HG03196 (cell line): ENCODE data around the gene SYNGR2.
"Not testable (repeated sequence)": the region's sequence is repeated elsewhere in the genome, so short reads cannot be mapped to it uniquely, and the experiment has no call there.

Experiments
- ATAC-seq: cut with Tn5 transposase; IDR thresholded peaks from one replicate; pipeline ENCODE4 v1.9.1; 2021; ENCODE audit not compliant: unreplicated experiment

SYNGR2 gene

DNA sequence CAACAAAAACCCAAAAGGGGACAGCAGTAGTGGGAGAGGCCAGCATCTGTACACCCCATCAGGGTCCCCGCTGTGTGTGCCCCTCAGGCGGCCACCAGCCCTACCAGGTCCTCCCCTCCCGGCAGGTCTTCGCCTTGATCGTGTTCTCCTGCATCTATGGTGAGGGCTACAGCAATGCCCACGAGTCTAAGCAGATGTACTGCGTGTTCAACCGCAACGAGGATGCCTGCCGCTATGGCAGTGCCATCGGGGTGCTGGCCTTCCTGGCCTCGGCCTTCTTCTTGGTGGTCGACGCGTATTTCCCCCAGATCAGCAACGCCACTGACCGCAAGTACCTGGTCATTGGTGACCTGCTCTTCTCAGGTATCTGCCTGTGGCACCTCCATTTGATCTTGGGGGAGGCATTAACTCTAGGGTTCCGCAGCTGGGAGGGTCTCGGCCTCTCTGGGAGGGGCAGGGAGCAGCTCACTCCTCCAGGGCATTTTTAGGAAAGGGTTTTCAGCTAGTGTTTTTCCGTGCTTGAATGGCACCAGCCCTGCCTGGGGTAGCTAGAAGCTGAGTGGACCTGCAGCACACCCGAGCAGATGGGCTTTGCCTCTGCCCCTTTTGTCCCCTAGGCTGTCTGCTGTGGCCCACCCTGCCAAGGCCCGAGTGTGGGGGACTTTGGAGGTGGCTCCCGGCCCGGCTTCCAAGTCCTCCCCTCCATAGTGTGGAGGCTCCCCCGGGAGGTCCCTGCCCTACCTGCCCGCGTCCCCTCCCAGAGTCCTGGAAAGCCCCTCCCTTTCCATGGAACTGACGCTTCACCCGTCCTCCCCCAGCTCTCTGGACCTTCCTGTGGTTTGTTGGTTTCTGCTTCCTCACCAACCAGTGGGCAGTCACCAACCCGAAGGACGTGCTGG is 2.6 kb downstream of the SYNGR2 start:
- ATAC-seq: no peak

DNA sequence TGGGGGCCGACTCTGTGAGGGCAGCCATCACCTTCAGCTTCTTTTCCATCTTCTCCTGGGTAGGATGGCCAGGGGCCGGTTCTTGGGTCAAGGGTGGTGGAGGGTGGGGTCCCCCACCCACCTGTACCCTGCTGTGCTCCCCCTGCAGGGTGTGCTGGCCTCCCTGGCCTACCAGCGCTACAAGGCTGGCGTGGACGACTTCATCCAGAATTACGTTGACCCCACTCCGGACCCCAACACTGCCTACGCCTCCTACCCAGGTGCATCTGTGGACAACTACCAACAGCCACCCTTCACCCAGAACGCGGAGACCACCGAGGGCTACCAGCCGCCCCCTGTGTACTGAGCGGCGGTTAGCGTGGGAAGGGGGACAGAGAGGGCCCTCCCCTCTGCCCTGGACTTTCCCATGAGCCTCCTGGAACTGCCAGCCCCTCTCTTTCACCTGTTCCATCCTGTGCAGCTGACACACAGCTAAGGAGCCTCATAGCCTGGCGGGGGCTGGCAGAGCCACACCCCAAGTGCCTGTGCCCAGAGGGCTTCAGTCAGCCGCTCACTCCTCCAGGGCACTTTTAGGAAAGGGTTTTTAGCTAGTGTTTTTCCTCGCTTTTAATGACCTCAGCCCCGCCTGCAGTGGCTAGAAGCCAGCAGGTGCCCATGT is 3.3 kb downstream of the SYNGR2 start:
- not testable (repeated sequence) for ATAC-seq

GRCh38 chr17:78172249-78173051 is 4.1 kb downstream of the SYNGR2 start:
- no peak for ATAC-seq

DNA sequence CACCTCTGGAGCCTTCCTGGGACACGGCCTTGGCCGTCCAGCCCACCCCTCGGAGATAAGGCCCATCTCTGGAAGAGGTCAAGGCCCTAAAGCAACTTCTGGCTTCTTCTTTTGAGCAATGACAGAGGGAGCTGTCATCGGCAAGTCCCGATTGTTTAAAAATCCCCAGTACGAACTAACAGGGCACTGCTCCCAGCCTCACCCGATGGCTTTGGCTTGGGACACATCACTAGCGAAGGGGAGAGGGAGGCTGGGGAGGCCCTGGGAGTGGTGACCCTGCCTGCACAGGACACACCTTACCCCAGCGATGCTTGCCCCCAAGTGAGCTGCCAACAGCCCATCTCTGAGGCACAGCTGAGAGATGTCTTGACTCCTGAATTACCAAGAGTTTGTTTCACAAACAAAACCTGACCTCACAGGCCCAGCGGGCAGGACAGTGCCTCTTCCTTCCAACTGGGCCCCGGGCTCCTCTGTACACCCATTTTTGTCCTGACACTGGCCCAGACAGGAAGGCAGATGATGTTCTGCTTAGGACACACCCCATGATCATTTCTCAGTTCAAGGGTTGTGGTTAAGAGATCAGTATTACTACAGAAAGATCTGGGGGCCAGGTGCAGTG is 4.8 kb downstream of the SYNGR2 start:
- ATAC-seq: no peak

DNA sequence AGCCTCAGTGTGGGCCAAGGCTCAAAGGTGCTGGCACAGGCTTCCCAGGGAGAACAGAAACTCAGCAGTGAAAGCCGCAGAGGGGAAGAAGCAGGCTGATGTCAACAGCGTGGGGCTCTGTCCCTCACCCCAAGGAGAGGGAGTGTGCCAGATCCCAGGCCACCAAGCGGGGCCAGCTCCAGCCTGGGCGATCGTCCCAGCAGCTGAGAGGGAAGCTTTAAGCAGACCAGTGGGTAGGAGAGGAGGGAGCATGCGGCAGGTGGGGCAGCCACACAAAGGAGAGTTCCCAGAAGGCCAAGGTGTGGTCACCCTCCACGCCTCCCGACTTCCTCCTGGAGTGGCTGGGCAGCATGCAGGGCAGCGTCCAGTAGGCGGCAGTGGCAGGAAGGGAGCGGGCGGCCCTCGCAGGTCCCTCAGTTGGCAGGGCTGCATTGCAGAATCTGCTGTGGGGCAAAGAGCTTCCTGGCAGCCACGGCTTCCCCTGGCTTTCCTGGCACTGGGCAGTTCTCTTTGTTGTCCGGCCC is 6.0 kb downstream of the SYNGR2 start:
- ATAC-seq: no peak

DNA sequence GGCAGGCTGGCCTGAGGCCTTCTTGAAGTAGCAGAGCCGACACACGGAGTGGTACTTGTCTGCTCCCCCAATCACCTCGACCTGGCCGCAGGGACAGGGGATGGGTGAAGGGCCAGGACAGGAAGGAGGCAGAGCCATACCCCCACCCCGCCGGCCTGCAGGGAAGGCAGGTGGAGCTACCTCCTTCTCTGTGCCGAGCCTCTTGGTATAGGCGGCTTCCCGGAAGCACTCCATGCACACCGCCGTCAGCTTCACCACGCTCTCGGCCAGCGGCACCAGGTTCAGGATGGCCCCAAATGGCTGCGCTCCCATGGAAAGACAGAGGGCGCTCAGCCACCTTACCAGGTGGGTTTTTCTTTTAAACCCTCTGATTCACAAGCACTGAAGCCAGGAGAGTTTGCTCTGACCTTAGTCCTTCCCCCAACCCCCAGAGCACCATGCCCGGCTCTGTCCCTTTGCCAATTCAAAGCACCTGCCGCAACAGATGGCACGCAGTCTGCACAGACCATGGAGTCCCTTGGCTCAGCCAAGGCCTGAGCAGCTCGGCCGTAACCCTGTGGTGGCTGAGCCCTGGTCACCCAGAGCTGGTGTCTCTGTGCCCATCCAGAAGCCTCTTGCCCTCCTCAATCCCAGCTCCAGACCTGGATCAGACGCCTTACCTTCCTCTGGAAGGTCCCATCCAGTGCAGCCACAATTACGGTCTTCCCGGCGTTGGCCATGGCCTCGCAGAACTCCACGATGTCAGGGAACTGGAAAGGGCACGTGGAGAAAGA is 6.7 kb downstream of the SYNGR2 start:
- no peak for ATAC-seq

DNA sequence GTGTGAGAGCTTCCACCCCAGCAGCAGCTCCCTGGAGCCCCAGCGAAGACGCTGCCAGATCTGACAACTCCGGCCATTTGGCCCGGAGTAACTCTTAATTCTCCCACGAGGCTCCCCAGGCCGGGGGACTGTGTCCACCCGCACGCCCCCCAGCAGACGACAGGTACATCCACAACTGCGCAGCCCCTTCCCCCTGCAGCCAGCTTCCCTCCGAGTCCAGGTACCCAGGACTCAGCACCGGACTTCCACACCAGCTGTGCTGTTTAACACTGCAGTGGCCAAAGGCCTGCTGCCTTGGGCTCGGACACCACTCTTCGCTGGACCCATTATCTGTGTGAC is 7.2 kb downstream of the SYNGR2 start:
- ATAC-seq: no peak

DNA sequence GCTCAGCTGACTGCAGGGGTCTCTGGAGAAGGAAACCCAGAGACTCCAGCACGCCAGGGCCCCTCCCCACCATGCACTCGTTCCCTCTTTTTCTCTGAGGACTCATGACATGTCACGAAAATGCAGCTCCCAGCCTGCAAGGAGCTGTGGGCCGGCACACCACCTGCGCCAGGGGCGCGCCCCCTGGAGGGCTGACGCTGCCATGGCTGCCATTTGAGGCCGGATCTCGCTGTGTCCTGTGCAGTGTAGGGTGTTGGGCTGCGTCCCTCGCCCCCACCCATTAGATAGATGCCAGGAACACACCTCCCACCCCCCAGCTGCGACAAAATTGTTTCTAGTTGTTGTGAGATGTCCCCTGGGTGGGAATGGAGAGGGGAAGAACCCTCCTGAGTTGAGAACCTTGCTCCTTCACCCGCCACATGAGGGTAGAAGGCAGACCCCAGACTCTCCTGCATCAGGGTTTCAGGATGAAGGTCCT is 8.2 kb downstream of the SYNGR2 start:
- no peak for ATAC-seq

GRCh38 chr17:78179372-78179771 is 11.0 kb downstream of the SYNGR2 start:
- no peak for ATAC-seq

DNA sequence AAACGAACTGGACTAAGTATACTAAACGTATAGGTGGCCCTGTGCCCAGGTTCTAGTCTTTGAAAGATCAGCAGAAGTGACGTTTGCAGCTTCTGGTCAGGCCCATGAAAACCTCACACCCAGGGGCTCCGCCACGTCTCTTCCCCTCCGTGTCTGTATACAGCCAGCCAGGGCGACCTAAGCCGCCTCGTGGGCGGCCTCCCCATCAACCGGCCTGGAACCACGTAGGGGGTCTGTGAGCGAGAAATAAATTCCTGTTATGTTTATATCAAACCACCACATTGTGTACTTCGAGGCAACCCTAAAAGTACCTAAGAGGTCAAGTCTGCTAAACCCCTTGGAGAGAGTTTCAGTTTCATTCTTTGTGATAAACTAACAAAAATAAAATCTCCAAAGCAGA is 11.7 kb downstream of the SYNGR2 start:
- ATAC-seq: no peak

DNA sequence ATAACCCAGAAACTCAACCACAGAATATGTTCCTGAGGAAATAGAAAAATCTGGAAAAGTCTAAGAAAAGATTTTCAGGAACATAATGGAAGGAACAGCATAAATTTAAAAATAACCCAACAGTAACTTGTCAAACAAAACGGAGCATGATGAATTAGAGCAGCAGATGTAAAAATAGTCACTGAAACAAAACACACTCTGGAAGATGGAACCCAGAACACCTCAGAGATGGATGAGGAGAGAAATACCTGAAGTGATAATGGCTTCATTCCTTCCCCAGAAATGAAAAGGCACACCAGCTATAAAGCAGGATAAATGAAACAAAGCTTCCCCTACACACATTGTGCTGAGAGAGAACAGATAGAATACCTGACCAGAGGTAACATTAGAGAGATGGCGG is 12.1 kb downstream of the SYNGR2 start:
- no peak for ATAC-seq

GRCh38 chr17:78182504-78182903 is 14.1 kb downstream of the SYNGR2 start:
- no peak for ATAC-seq

GRCh38 chr17:78183916-78184315 is 15.5 kb downstream of the SYNGR2 start:
- ATAC-seq: no peak

- ATAC-seq: no peak
Measured at GRCh38 chr17:78184351-78184750, 16.0 kb downstream of the SYNGR2 start.

DNA sequence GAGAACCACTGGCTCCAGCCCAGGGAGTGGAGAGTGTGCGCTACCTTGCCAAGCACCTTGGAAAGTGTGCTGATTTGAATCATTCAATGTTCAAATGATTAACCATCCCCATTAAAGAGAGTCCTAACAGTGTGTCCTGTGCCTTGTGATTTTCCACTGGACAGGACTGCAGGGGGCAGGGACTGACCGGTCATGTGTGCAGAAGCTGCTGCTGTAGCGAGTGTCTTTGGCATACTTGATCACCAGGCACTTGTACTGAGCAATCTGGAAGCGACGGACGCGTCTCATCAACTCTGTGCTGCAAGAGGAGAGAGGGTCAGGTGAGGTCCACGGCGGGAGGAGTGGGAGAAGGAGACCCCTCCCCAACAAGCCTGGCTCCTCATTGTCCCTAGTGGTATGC is 16.5 kb downstream of the SYNGR2 start:
- no peak for ATAC-seq

- no peak for ATAC-seq
Measured at GRCh38 chr17:78185981-78186691, 17.8 kb downstream of the SYNGR2 start.

GRCh38 chr17:78186692-78187595 is 18.6 kb downstream of the SYNGR2 start, which contains the start of the genes AFMID and TK1:
Gene AFMID, plus strand, starts transcription at chr17:78187362. Its CDS starts 9 bp downstream, at chr17:78187371.
Gene TK1, minus strand, starts transcription at chr17:78187052. Its CDS starts 58 bp downstream, at chr17:78186994.
- ATAC-seq: peak; percentile 89

DNA sequence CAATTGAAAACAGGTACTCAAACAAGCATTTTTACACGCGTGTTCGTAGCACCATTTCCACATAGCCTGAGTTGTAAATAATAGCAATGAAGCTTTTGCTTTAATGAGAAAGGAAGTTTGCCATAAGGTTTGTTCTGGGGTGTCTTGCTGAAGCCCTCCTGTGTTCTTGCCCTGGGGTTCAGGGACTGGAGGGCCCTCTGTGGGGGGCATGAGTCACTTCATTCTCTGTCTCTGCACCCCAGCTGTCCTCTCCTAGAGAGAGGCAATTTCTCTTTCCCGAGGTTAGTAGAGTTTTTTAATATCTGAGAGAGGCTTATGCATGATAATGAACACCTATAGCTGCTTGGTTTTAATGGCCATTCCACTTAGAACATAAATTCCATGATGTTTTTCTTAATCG is 28.3 kb downstream of the SYNGR2 start:
- ATAC-seq: no peak
